ENCODE data around the gene UACA.

The UACA gene

GRCh38 chr15:70651303-70651845, 112.0 kb downstream of the UACA start:
- no peak for DNase-seq

GRCh38 chr15:70650567-70651302, 112.6 kb downstream of the UACA start:
- DNase-seq: no peak

GRCh38 chr15:70647396-70647795, 116.0 kb downstream of the UACA start:
- no peak for DNase-seq

- no peak for DNase-seq
Measured at GRCh38 chr15:70646169-70646568, 117.2 kb downstream of the UACA start.

- DNase-seq: no peak
Measured at GRCh38 chr15:70643783-70644125, 119.6 kb downstream of the UACA start.

- no peak for DNase-seq
Measured at GRCh38 chr15:70643106-70643782, 120.1 kb downstream of the UACA start.

- DNase-seq: no peak
Measured at GRCh38 chr15:70636540-70637165, 126.7 kb downstream of the UACA start.

GRCh38 chr15:70635895-70636294, 127.5 kb downstream of the UACA start:
- no peak for DNase-seq

GRCh38 chr15:70633991-70634390, 129.4 kb downstream of the UACA start:
- DNase-seq: no peak

- DNase-seq: no peak
Measured at GRCh38 chr15:70633103-70633831, 130.1 kb downstream of the UACA start.

- DNase-seq: no peak
Measured at GRCh38 chr15:70632491-70633102, 130.8 kb downstream of the UACA start.

GRCh38 chr15:70632079-70632478, 131.3 kb downstream of the UACA start:
- DNase-seq: no peak

GRCh38 chr15:70629735-70630273, 133.6 kb downstream of the UACA start:
- no peak for DNase-seq

- DNase-seq: no peak
Measured at GRCh38 chr15:70628549-70628896, 134.8 kb downstream of the UACA start.

- DNase-seq: no peak
Measured at GRCh38 chr15:70627734-70628548, 135.4 kb downstream of the UACA start.

- DNase-seq: no peak
Measured at GRCh38 chr15:70627322-70627721, 136.0 kb downstream of the UACA start.

GRCh38 chr15:70625438-70625837, 137.9 kb downstream of the UACA start:
- no peak for DNase-seq

GRCh38 chr15:70625011-70625410, 138.3 kb downstream of the UACA start:
- no peak for DNase-seq

GRCh38 chr15:70618929-70619328, 144.4 kb downstream of the UACA start:
- no peak for DNase-seq

GRCh38 chr15:70617911-70618287, 145.5 kb downstream of the UACA start:
- DNase-seq: no peak

- no peak for DNase-seq
Measured at GRCh38 chr15:70617076-70617910, 146.1 kb downstream of the UACA start.
